ENCODE measurements around the gene NPTXR. TPM values are rescaled to one million over a fixed set of nuclear protein-coding genes. Genes with fewer than 3 reads are reported as not detected.

Gene NPTXR
- total and polyA plus RNA-seq, 2 of the 4 experiments (the other 2 are of a cell fraction): 0.36 to 2.2 TPM

- in situ Hi-C loops (cut with MboI; ENCODE audit: low sequenced_read_pairs) (loop anchor here (25.0 kb wide), 1 partner anchor 262 kb away; no protein-coding TSS in a partner anchor), intact Hi-C loops (cut with micrococcal nuclease) (loop anchor here (5.0 kb wide), 1 partner anchor 83 kb away; no protein-coding TSS in a partner anchor), dilution Hi-C loops (cut with HindIII; ENCODE audit: low sequenced_read_pairs, unreplicated experiment) (no loop called here)
- Histone ChIP-seq H3K56ac (ENCODE audit: extremely low read depth, insufficient read depth, low read length) (no peak overlapping the region), H3K4ac (ENCODE audit: low read depth, low read length) (no peak overlapping the region), H3K18ac (ENCODE audit: low read depth, low read length) (no peak overlapping the region), H3K9me3 (ENCODE audit: control insufficient read depth, insufficient read depth, low read length) (no peaks in the 10 kb centered on the region), H2BK15ac (ENCODE audit: low read depth, low read length) (no peak overlapping the region), H3K23ac (ENCODE audit: low read depth, low read length) (no peak overlapping the region), H2AFZ (replicated peaks; ENCODE audit: low read length, poor library complexity) (no peak overlapping the region), H2BK120ac (ENCODE audit: low read depth, low read length) (no peak overlapping the region), H2BK20ac (ENCODE audit: low read depth, low read length) (no peak overlapping the region), H3K36me3 (ENCODE audit: control insufficient read depth, insufficient read depth, low read length) (no peaks in the 10 kb centered on the region), H4K8ac (ENCODE audit: low read depth in 2 of 2, low read length in 2 of 2) (no peak overlapping the region), H3K27me3 (ENCODE audit: control insufficient read depth, insufficient read depth, low read length) (peaks cover 7% of the 10 kb centered on the region; the same call in 1 of the 2 replicates), H3K14ac (replicated peaks; ENCODE audit: low read depth, low read length) (no peak overlapping the region), H2BK5ac (ENCODE audit: low read depth, low read length, poor library complexity, severe bottlenecking) (no peak overlapping the region), H3K4me3 (ENCODE audit: insufficient read depth, low read depth, low read length) (no peak overlapping the region), H2AK5ac (ENCODE audit: low read depth, low read length) (no peak overlapping the region), H3K4me1 (ENCODE audit: control insufficient read depth, insufficient read depth, low read length) (peaks cover 4% of the 10 kb centered on the region), H4K5ac (ENCODE audit: low read depth, low read length) (no peak overlapping the region), H3K79me1 (ENCODE audit: low read depth in 1 of 2, low read length in 2 of 2) (no peaks in the 10 kb centered on the region), H2AK9ac (replicated peaks; ENCODE audit: low read depth, low read length, poor library complexity) (no peak overlapping the region), H3K4me2 (ENCODE audit: low read depth, low read length) (no peak overlapping the region), H3K27ac (ENCODE audit: insufficient read depth, low read length) (no peak overlapping the region), H3K9me1 (ENCODE audit: insufficient read depth, low read length) (0 out of 2 replicates have a peak, but pooled peaks cover 3% of the 10 kb centered on the region), H3K9ac (ENCODE audit: low read depth, low read length) (no peak overlapping the region), H4K91ac (ENCODE audit: insufficient read depth, low read depth, low read length) (no peak overlapping the region), H4K20me1 (ENCODE audit: insufficient read depth, low read length) (no peaks in the 10 kb centered on the region)
- ATAC-seq (ENCODE audit: low read depth) (no peak), DNase-seq (no peak)
- ChIA-PET CTCF (interaction anchor here (0.8 to 1.1 kb wide), 2 partner anchors 19 to 84 kb away, joined by 3 read pairs; no protein-coding TSS in a partner anchor), POLR2A (ENCODE audit: unreplicated experiment) (no interaction called here)
- no TSS peak for BruUV-seq (replicated peaks)
- 80% methylated on average over 1 of the region's 2 CpGs; no CpG with 5 or more reads in 1 of the 2 experiments for WGBS, 2 experiments (ENCODE audit: extremely low coverage in 2 of 2, insufficient read length in 1 of 2)
- TF ChIP-seq MXI1 (IDR thresholded peaks at IDR 0.05; ENCODE audit: borderline replicate concordance, low read depth, low read length) (no peak), NFE2L2 (IDR thresholded peaks at IDR 0.05; ENCODE audit: low read depth, low read length) (no peak), CHD1 (IDR thresholded peaks at IDR 0.05; ENCODE audit: low read depth, low read length) (no peak), RCOR1 (IDR thresholded peaks at IDR 0.05; ENCODE audit: insufficient replicate concordance, low read length) (no peak), RFX5 (IDR thresholded peaks at IDR 0.05; ENCODE audit: low read depth, low read length) (no peak), RAD21 (IDR thresholded peaks at IDR 0.05; ENCODE audit: low read length) (no peak), USF2 (IDR thresholded peaks at IDR 0.05; ENCODE audit: low read depth, low read length) (no peak), CEBPB (IDR thresholded peaks at IDR 0.05; ENCODE audit: low read depth, low read length) (no peak)
- TF ChIP-seq, protein P1, sequence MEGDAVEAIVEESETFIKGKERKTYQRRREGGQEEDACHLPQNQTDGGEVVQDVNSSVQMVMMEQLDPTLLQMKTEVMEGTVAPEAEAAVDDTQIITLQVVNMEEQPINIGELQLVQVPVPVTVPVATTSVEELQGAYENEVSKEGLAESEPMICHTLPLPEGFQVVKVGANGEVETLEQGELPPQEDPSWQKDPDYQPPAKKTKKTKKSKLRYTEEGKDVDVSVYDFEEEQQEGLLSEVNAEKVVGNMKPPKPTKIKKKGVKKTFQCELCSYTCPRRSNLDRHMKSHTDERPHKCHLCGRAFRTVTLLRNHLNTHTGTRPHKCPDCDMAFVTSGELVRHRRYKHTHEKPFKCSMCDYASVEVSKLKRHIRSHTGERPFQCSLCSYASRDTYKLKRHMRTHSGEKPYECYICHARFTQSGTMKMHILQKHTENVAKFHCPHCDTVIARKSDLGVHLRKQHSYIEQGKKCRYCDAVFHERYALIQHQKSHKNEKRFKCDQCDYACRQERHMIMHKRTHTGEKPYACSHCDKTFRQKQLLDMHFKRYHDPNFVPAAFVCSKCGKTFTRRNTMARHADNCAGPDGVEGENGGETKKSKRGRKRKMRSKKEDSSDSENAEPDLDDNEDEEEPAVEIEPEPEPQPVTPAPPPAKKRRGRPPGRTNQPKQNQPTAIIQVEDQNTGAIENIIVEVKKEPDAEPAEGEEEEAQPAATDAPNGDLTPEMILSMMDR (conservative IDR thresholded peaks at IDR 0.05; ENCODE audit: low read depth, low read length): no peak
- TF ChIP-seq, protein P2, sequence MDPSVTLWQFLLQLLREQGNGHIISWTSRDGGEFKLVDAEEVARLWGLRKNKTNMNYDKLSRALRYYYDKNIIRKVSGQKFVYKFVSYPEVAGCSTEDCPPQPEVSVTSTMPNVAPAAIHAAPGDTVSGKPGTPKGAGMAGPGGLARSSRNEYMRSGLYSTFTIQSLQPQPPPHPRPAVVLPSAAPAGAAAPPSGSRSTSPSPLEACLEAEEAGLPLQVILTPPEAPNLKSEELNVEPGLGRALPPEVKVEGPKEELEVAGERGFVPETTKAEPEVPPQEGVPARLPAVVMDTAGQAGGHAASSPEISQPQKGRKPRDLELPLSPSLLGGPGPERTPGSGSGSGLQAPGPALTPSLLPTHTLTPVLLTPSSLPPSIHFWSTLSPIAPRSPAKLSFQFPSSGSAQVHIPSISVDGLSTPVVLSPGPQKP (IDR thresholded peaks at IDR 0.05; ENCODE audit: borderline replicate concordance, low read depth, low read length): no peak
These were observed 6.6 kb upstream of the NPTXR start for GRCh38 chr22:38850399-38850798.

All from IMR-90 (cell line).